ENCODE measurements around the gene IL1R2. TPM values are rescaled to one million over a fixed set of nuclear protein-coding genes. Genes with fewer than 3 reads are reported as not detected.

Gene IL1R2
- total RNA-seq, 3 donors from 2014 or later: 17.9 to 40.3 (median 39.8) TPM

GRCh38 chr2:101982495-101983029 is 9.2 kb upstream of the IL1R2 start:
- Histone ChIP-seq H3K4me3 (no peak overlapping the region), H3K9me3 (no peaks in the 10 kb centered on the region), H3K36me3 (ENCODE audit: low read depth) (no peaks in the 10 kb centered on the region), H3K4me1 (ENCODE audit: low read depth) (peaks cover 16% of the 10 kb centered on the region)
- no peak for TF ChIP-seq CTCF (IDR thresholded peaks at IDR 0.05)
- DNase-seq (no peak), ATAC-seq (no peak)
- intact Hi-C loops (cut with DNase I, micrococcal nuclease): no loop called here

GRCh38 chr2:101983486-101983885 is 8.3 kb upstream of the IL1R2 start:
- no peaks in the 10 kb centered on the region for H3K36me3 ChIP-seq (ENCODE audit: low read depth)
- no peak overlapping the region for H3K4me3 ChIP-seq
- no peak for DNase-seq
- ATAC-seq: no peak
- H3K4me1 ChIP-seq (ENCODE audit: low read depth): peaks cover 22% of the 10 kb centered on the region
- no peak for TF ChIP-seq CTCF (IDR thresholded peaks at IDR 0.05)
- intact Hi-C loops (cut with DNase I, micrococcal nuclease): no loop called here
- H3K9me3 ChIP-seq: no peaks in the 10 kb centered on the region

- no peaks in the 10 kb centered on the region for H3K36me3 ChIP-seq (ENCODE audit: low read depth)
- TF ChIP-seq CTCF (IDR thresholded peaks at IDR 0.05): no peak
- no peak overlapping the region for H3K4me3 ChIP-seq
- H3K9me3 ChIP-seq: no peaks in the 10 kb centered on the region
- H3K4me1 ChIP-seq (ENCODE audit: low read depth): peaks cover 22% of the 10 kb centered on the region
- DNase-seq (no peak), ATAC-seq (no peak)
- intact Hi-C loops (cut with DNase I, micrococcal nuclease): no loop called here
These were observed 7.8 kb upstream of the IL1R2 start for GRCh38 chr2:101983928-101984327.

GRCh38 chr2:101984656-101985055 is 7.1 kb upstream of the IL1R2 start:
- Histone ChIP-seq H3K9me3 (no peaks in the 10 kb centered on the region), H3K36me3 (ENCODE audit: low read depth) (no peaks in the 10 kb centered on the region), H3K4me1 (ENCODE audit: low read depth) (peaks cover 25% of the 10 kb centered on the region), H3K4me3 (no peak overlapping the region)
- ATAC-seq (no peak), DNase-seq (no peak)
- intact Hi-C loops (cut with DNase I, micrococcal nuclease): no loop called here
- TF ChIP-seq CTCF (IDR thresholded peaks at IDR 0.05): no peak

- H3K9me3 ChIP-seq: no peaks in the 10 kb centered on the region
- H3K4me3 ChIP-seq: no peak overlapping the region
- DNase-seq (peak in 2 of 3 donors; percentile 71 to 72), ATAC-seq (peak; percentile 80)
- H3K4me1 ChIP-seq (ENCODE audit: low read depth): peaks cover 26% of the 10 kb centered on the region
- intact Hi-C loops (cut with DNase I, micrococcal nuclease): no loop called here
- TF ChIP-seq CTCF (IDR thresholded peaks at IDR 0.05): no peak
- H3K36me3 ChIP-seq (ENCODE audit: low read depth): no peaks in the 10 kb centered on the region
These were observed 6.5 kb upstream of the IL1R2 start for GRCh38 chr2:101985101-101985792.

All from mucosa of descending colon (tissue), 3 donors.